Breast epithelium (tissue), 4 donors: ENCODE data around the gene FHIT. TPM values are rescaled to one million over a fixed set of nuclear protein-coding genes. Genes with fewer than 3 reads are reported as not detected.

ENCODE experiments used
- DNase-seq, 2 donors: peaks; one replicate each; pipeline ENCODE4 v3.0.0-alpha.2; 2019; ENCODE audit warnings: low spot score in 2 of 2
- H3K27ac ChIP-seq, 2 donors: fragments of 200-600 bp; sonication (generic) in 1 of 2; one replicate each; pipeline ENCODE4 v1.5.1; 2016 to 2019; ENCODE audit warnings: mild to moderate bottlenecking in 1 of 2
- H3K27me3 ChIP-seq, 2 donors: fragments of 200-600 bp; sonication (generic) in 1 of 2; one replicate each; pipeline versions ENCODE4 v1.5.1 to v1.6.0; 2017 to 2019; ENCODE audit warnings: control low read depth in 1 of 2, mild to moderate bottlenecking in 1 of 2
- H3K36me3 ChIP-seq: fragments of 200-600 bp; one replicate; pipeline ENCODE4 v1.5.1; 2019
- H3K4me1 ChIP-seq, 2 donors: fragments of 200-600 bp; sonication (generic); one replicate each; pipeline ENCODE4 v1.5.1; 2016 to 2019; ENCODE audit warnings: control low read depth in 1 of 2
- H3K4me3 ChIP-seq, 3 donors: fragments of 200-600 bp; sonication (generic); 1 replicate in 2 of 3; 2 replicates in 1 of 3; pipeline ENCODE4 v1.5.1; 2016 to 2019; ENCODE audit warnings: mild to moderate bottlenecking in 3 of 3, moderate library complexity in 2 of 3
- H3K9me3 ChIP-seq, 2 donors: fragments of 200-600 bp; sonication (generic) in 1 of 2; one replicate each; pipeline ENCODE4 v1.5.1; 2016 to 2019; ENCODE audit warnings: control low read depth in 1 of 2
- CTCF ChIP-seq, 3 donors: fragments of 450-650 bp; IDR thresholded peaks; one replicate each; pipeline ENCODE4 v1.5.1; 2016 to 2017; ENCODE audit warnings: antibody characterized with exemption in 3 of 3, mild to moderate bottlenecking in 3 of 3, moderate library complexity in 3 of 3
- POLR2A ChIP-seq: fragments of 450-650 bp; IDR thresholded peaks from one replicate; pipeline ENCODE4 v1.6.1; 2016; ENCODE audit warnings: antibody characterized with exemption, mild to moderate bottlenecking, moderate library complexity
- POLR2AphosphoS5 ChIP-seq, 3 donors: sonication (generic); formaldehyde crosslinking; IDR thresholded peaks; one replicate each; pipeline ENCODE4 v1.6.1; 2017; ENCODE audit warnings: antibody characterized with exemption in 3 of 3
- intact Hi-C: fragments of 100-400 bp; cut with DNase I; formaldehyde crosslinking; loops from one replicate; pipeline ENCODE4 v1.15.1; 2023; ENCODE audit warnings: low total_unique reads
- total RNA-seq, 3 donors: library from RNA; depleted of rRNA; stranded (reverse); fragments of >200 nt; gene quantifications; one replicate each; pipeline ENCODE4 v1.1.0, GENCODE V29; 2016

FHIT gene
- total RNA-seq, 3 donors from 2014 or later, result 9.0 to 19.2 (median 17.7) TPM

- TF ChIP-seq POLR2AphosphoS5 (IDR thresholded peaks at IDR 0.05) (no peak), CTCF (IDR thresholded peaks at IDR 0.05) (no peak), POLR2A (no peak)
- H3K4me1 ChIP-seq, result no peaks in the 10 kb centered on the region
These were observed 332.0 kb downstream of the FHIT start for GRCh38 chr3:60919296-60919695.

GRCh38 chr3:60917141-60917540 is 334.1 kb downstream of the FHIT start:
- intact Hi-C loops, result no loop called here
- Histone ChIP-seq H3K4me1 (no peaks in the 10 kb centered on the region), H3K4me3 (no peak overlapping the region), H3K27me3 (no peaks in the 10 kb centered on the region), H3K27ac (no peak overlapping the region), H3K9me3 (peaks cover 0 to 2% of the 10 kb centered on the region in 2 donors), H3K36me3 (no peaks in the 10 kb centered on the region)
- TF ChIP-seq POLR2A, result no peak
- TF ChIP-seq POLR2AphosphoS5 (IDR thresholded peaks at IDR 0.05), result no peak
- TF ChIP-seq CTCF (IDR thresholded peaks at IDR 0.05), result no peak
- DNase-seq, result no peak

More at GRCh38 chr3:60919296-60919695, 332.0 kb downstream of the FHIT start:
- no peak for DNase-seq
- intact Hi-C loops, result no loop called here
- H3K36me3 ChIP-seq, result no peaks in the 10 kb centered on the region
- H3K9me3 ChIP-seq, result no peaks in the 10 kb centered on the region
- no peaks in the 10 kb centered on the region for H3K27me3 ChIP-seq
- no peak overlapping the region for H3K27ac ChIP-seq
- H3K4me3 ChIP-seq, result no peak overlapping the region

- Histone ChIP-seq H3K9me3 (peaks cover 0 to 3% of the 10 kb centered on the region in 2 donors), H3K36me3 (no peaks in the 10 kb centered on the region), H3K27ac (no peak overlapping the region), H3K27me3 (no peaks in the 10 kb centered on the region), H3K4me3 (no peak overlapping the region), H3K4me1 (no peaks in the 10 kb centered on the region)
- DNase-seq, result no peak
- TF ChIP-seq CTCF (IDR thresholded peaks at IDR 0.05) (no peak), POLR2AphosphoS5 (IDR thresholded peaks at IDR 0.05) (no peak), POLR2A (no peak)
- intact Hi-C loops, result no loop called here
These were observed 334.7 kb downstream of the FHIT start for GRCh38 chr3:60916546-60916945.

GRCh38 chr3:60913474-60913873 is 337.8 kb downstream of the FHIT start:
- no peak for TF ChIP-seq POLR2AphosphoS5 (IDR thresholded peaks at IDR 0.05)
- TF ChIP-seq CTCF (IDR thresholded peaks at IDR 0.05), result no peak
- no peak for TF ChIP-seq POLR2A
- no peak overlapping the region for H3K27ac ChIP-seq
- intact Hi-C loops, result no loop called here

GRCh38 chr3:60912876-60913275 is 338.4 kb downstream of the FHIT start:
- intact Hi-C loops, result no loop called here
- H3K27ac ChIP-seq, result no peak overlapping the region
- no peak overlapping the region for H3K4me3 ChIP-seq
- no peak for TF ChIP-seq POLR2AphosphoS5 (IDR thresholded peaks at IDR 0.05)
- no peak for TF ChIP-seq CTCF (IDR thresholded peaks at IDR 0.05)
- TF ChIP-seq POLR2A, result no peak
- H3K27me3 ChIP-seq, result no peaks in the 10 kb centered on the region
- H3K4me1 ChIP-seq, result no peaks in the 10 kb centered on the region
- H3K36me3 ChIP-seq, result no peaks in the 10 kb centered on the region
- no peak for DNase-seq
- peaks cover 0 to 3% of the 10 kb centered on the region in 2 donors for H3K9me3 ChIP-seq

More at GRCh38 chr3:60913474-60913873, 337.8 kb downstream of the FHIT start:
- Histone ChIP-seq H3K4me3 (no peak overlapping the region), H3K4me1 (no peaks in the 10 kb centered on the region), H3K27me3 (no peaks in the 10 kb centered on the region), H3K9me3 (peaks cover 0 to 3% of the 10 kb centered on the region in 2 donors), H3K36me3 (no peaks in the 10 kb centered on the region)
- no peak for DNase-seq
